ENCODE results near the gene COX15.

COX15 gene

GRCh38 chr10:99770408-99771045 lies 38.6 kb upstream of the COX15 start:
- H3K27ac ChIP-seq (ENCODE audit: low read depth, low read length): no peak overlapping the region
- H3K79me1 ChIP-seq (ENCODE audit: low read length): no peaks in the 10 kb centered on the region
- H3K23ac ChIP-seq (ENCODE audit: low read length): no peak overlapping the region
- no peak overlapping the region for H3K9ac ChIP-seq (ENCODE audit: low read length)
- no peak overlapping the region for H3K4me2 ChIP-seq (ENCODE audit: low read length)
- no peak overlapping the region for H2BK12ac ChIP-seq (ENCODE audit: low read length)
- no peak overlapping the region for H4K12ac ChIP-seq (ENCODE audit: low read depth, low read length)
- no peak overlapping the region for H3K14ac ChIP-seq (ENCODE audit: low read length)
- H2AK5ac ChIP-seq (ENCODE audit: low read length): no peak overlapping the region
- H4K91ac ChIP-seq (ENCODE audit: low read depth, low read length): no peak overlapping the region
- no peak overlapping the region for H3K18ac ChIP-seq (ENCODE audit: low read length)
- WGBS (ENCODE audit: extremely low coverage, insufficient coverage, insufficient read length): no CpG with 5 or more reads among the region's 4 CpGs
- H2BK5ac ChIP-seq (ENCODE audit: low read depth, low read length, poor library complexity): no peak overlapping the region
- no peak overlapping the region for H2BK120ac ChIP-seq (ENCODE audit: insufficient read depth, low read length, poor library complexity)
- H3K4ac ChIP-seq (ENCODE audit: low read depth, low read length): no peak overlapping the region
- no peaks in the 10 kb centered on the region for H3K79me2 ChIP-seq (ENCODE audit: control insufficient read depth, insufficient read depth, low read length, poor library complexity)
- H3K27me3 ChIP-seq (ENCODE audit: insufficient read depth, low read length): no peaks in the 10 kb centered on the region
- H3K9me3 ChIP-seq (ENCODE audit: insufficient read depth, low read depth, low read length): no peaks in the 10 kb centered on the region
- no peak for DNase-seq
- H3K36me3 ChIP-seq (ENCODE audit: control insufficient read depth in 1 of 2, insufficient read depth in 2 of 2, low read length in 2 of 2): no peaks in the 10 kb centered on the region
- no peak overlapping the region for H4K8ac ChIP-seq (ENCODE audit: low read depth, low read length)
- H2AFZ ChIP-seq (ENCODE audit: insufficient read depth, low read length, poor library complexity): no peak overlapping the region
- no peak overlapping the region for H3K4me3 ChIP-seq (ENCODE audit: low read depth, low read length)
- no peaks in the 10 kb centered on the region for H3K4me1 ChIP-seq (ENCODE audit: control insufficient read depth in 1 of 2, insufficient read depth in 2 of 2, low read length in 2 of 2)

DNA sequence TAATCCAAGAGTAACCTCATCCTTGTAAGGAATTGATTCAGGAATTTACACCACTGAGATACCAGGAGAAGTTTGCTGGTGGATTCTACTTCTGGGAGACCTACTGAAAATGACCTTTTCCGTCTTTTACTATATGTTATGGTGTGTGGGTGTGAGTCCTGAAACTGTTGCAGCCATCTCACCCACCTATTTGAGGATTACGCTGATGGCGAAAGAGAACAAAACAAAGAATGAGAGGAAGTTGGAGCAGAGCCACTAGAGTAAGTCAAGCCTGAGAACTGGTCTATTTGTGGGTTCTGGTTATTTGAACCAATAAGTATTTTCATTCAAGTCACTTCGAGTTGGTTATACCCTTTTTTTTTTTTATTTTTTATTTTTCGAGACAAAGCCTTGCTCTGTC lies 37.8 kb upstream of the COX15 start:
- Histone ChIP-seq H3K79me1 (ENCODE audit: low read length) (no peaks in the 10 kb centered on the region), H3K9me3 (ENCODE audit: insufficient read depth, low read depth, low read length) (no peaks in the 10 kb centered on the region), H2AK5ac (ENCODE audit: low read length) (no peak overlapping the region), H3K27me3 (ENCODE audit: insufficient read depth, low read length) (no peaks in the 10 kb centered on the region), H3K36me3 (ENCODE audit: control insufficient read depth in 1 of 2, insufficient read depth in 2 of 2, low read length in 2 of 2) (no peaks in the 10 kb centered on the region), H3K79me2 (ENCODE audit: control insufficient read depth, insufficient read depth, low read length, poor library complexity) (no peaks in the 10 kb centered on the region), H4K12ac (ENCODE audit: low read depth, low read length) (no peak overlapping the region), H2BK5ac (ENCODE audit: low read depth, low read length, poor library complexity) (no peak overlapping the region), H3K27ac (ENCODE audit: low read depth, low read length) (no peak overlapping the region), H3K4me3 (ENCODE audit: low read depth, low read length) (no peak overlapping the region), H2BK12ac (ENCODE audit: low read length) (no peak overlapping the region), H2AFZ (ENCODE audit: insufficient read depth, low read length, poor library complexity) (no peak overlapping the region), H3K4ac (ENCODE audit: low read depth, low read length) (no peak overlapping the region), H3K4me2 (ENCODE audit: low read length) (no peak overlapping the region), H3K18ac (ENCODE audit: low read length) (no peak overlapping the region), H2BK120ac (ENCODE audit: insufficient read depth, low read length, poor library complexity) (no peak overlapping the region), H4K91ac (ENCODE audit: low read depth, low read length) (no peak overlapping the region), H3K4me1 (ENCODE audit: control insufficient read depth in 1 of 2, insufficient read depth in 2 of 2, low read length in 2 of 2) (no peaks in the 10 kb centered on the region), H4K8ac (ENCODE audit: low read depth, low read length) (no peak overlapping the region), H3K23ac (ENCODE audit: low read length) (no peak overlapping the region), H3K9ac (ENCODE audit: low read length) (no peak overlapping the region), H3K14ac (ENCODE audit: low read length) (no peak overlapping the region)
- no peak for DNase-seq
- WGBS (ENCODE audit: extremely low coverage, insufficient coverage, insufficient read length): no CpG with 5 or more reads among the region's 5 CpGs

DNA sequence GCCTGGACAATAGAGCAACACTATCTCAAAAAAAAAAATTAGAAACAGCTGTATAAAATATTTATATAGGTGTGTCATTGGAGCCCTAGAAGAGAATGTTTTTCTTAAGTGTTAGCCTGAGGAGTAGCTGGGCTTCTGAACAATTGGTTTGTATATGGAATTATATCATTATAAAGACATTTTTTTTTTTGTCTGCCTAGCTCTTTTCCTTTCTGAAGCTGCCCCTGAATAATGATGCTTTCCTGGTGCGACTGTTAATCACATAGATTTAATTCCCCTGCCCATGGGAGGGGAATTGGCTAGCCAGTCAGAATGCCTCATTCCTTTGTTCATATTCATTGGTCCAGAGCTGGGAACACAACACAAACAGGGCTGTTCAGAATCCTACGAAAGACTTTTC lies 36.6 kb upstream of the COX15 start:
- Histone ChIP-seq H2BK12ac (ENCODE audit: low read length) (no peak overlapping the region), H2AK5ac (ENCODE audit: low read length) (no peak overlapping the region), H3K4ac (ENCODE audit: low read depth, low read length) (no peak overlapping the region), H3K79me2 (ENCODE audit: control insufficient read depth, insufficient read depth, low read length, poor library complexity) (no peaks in the 10 kb centered on the region), H3K36me3 (ENCODE audit: control insufficient read depth in 1 of 2, insufficient read depth in 2 of 2, low read length in 2 of 2) (no peaks in the 10 kb centered on the region), H3K9ac (ENCODE audit: low read length) (no peak overlapping the region), H3K14ac (ENCODE audit: low read length) (no peak overlapping the region), H2AFZ (ENCODE audit: insufficient read depth, low read length, poor library complexity) (no peak overlapping the region), H3K23ac (ENCODE audit: low read length) (no peak overlapping the region), H2BK120ac (ENCODE audit: insufficient read depth, low read length, poor library complexity) (no peak overlapping the region), H3K18ac (ENCODE audit: low read length) (no peak overlapping the region), H3K4me2 (ENCODE audit: low read length) (no peak overlapping the region), H4K91ac (ENCODE audit: low read depth, low read length) (no peak overlapping the region), H3K4me1 (ENCODE audit: control insufficient read depth in 1 of 2, insufficient read depth in 2 of 2, low read length in 2 of 2) (no peaks in the 10 kb centered on the region), H4K8ac (ENCODE audit: low read depth, low read length) (no peak overlapping the region), H3K79me1 (ENCODE audit: low read length) (no peaks in the 10 kb centered on the region), H3K27ac (ENCODE audit: low read depth, low read length) (no peak overlapping the region), H4K12ac (ENCODE audit: low read depth, low read length) (no peak overlapping the region), H2BK5ac (ENCODE audit: low read depth, low read length, poor library complexity) (no peak overlapping the region), H3K27me3 (ENCODE audit: insufficient read depth, low read length) (no peaks in the 10 kb centered on the region), H3K4me3 (ENCODE audit: low read depth, low read length) (no peak overlapping the region), H3K9me3 (ENCODE audit: insufficient read depth, low read depth, low read length) (no peaks in the 10 kb centered on the region)
- DNase-seq: no peak
- WGBS (ENCODE audit: extremely low coverage, insufficient coverage, insufficient read length): no CpG with 5 or more reads among the region's 2 CpGs

- no peak overlapping the region for H3K27ac ChIP-seq (ENCODE audit: low read depth, low read length)
- H3K4me1 ChIP-seq (ENCODE audit: control insufficient read depth in 1 of 2, insufficient read depth in 2 of 2, low read length in 2 of 2): no peaks in the 10 kb centered on the region
- no CpG with 5 or more reads among the region's 5 CpGs for WGBS (ENCODE audit: extremely low coverage, insufficient coverage, insufficient read length)
- no peak overlapping the region for H3K4me3 ChIP-seq (ENCODE audit: low read depth, low read length)
- no peak overlapping the region for H4K12ac ChIP-seq (ENCODE audit: low read depth, low read length)
- H2BK120ac ChIP-seq (ENCODE audit: insufficient read depth, low read length, poor library complexity): no peak overlapping the region
- H3K14ac ChIP-seq (ENCODE audit: low read length): no peak overlapping the region
- H3K79me2 ChIP-seq (ENCODE audit: control insufficient read depth, insufficient read depth, low read length, poor library complexity): no peaks in the 10 kb centered on the region
- H3K27me3 ChIP-seq (ENCODE audit: insufficient read depth, low read length): no peaks in the 10 kb centered on the region
- no peaks in the 10 kb centered on the region for H3K9me3 ChIP-seq (ENCODE audit: insufficient read depth, low read depth, low read length)
- H3K4me2 ChIP-seq (ENCODE audit: low read length): no peak overlapping the region
- no peak overlapping the region for H2BK5ac ChIP-seq (ENCODE audit: low read depth, low read length, poor library complexity)
- H2AK5ac ChIP-seq (ENCODE audit: low read length): no peak overlapping the region
- peak; percentile 33 to 95 for DNase-seq
- H3K9ac ChIP-seq (ENCODE audit: low read length): no peak overlapping the region
- H3K36me3 ChIP-seq (ENCODE audit: control insufficient read depth in 1 of 2, insufficient read depth in 2 of 2, low read length in 2 of 2): no peaks in the 10 kb centered on the region
- no peak overlapping the region for H3K23ac ChIP-seq (ENCODE audit: low read length)
- H4K91ac ChIP-seq (ENCODE audit: low read depth, low read length): no peak overlapping the region
- no peak overlapping the region for H2AFZ ChIP-seq (ENCODE audit: insufficient read depth, low read length, poor library complexity)
- no peak overlapping the region for H3K4ac ChIP-seq (ENCODE audit: low read depth, low read length)
- H3K18ac ChIP-seq (ENCODE audit: low read length): no peak overlapping the region
- H4K8ac ChIP-seq (ENCODE audit: low read depth, low read length): no peak overlapping the region
- no peaks in the 10 kb centered on the region for H3K79me1 ChIP-seq (ENCODE audit: low read length)
- no peak overlapping the region for H2BK12ac ChIP-seq (ENCODE audit: low read length)
Observed at GRCh38 chr10:99767901-99768300, 36.0 kb upstream of the COX15 start.
